ENCODE measurements around the gene ANKRD7.

ANKRD7 gene

GRCh38 chr7:118195837-118196474 is 28.5 kb upstream of the ANKRD7 start:
- Histone ChIP-seq H3K27me3 (ENCODE audit: insufficient read depth, low read length, poor library complexity) (no peaks in the 10 kb centered on the region), H3K27ac (ENCODE audit: low read depth, low read length) (no peak overlapping the region), H3K4me1 (ENCODE audit: control insufficient read depth, low read depth, low read length) (no peaks in the 10 kb centered on the region), H3K4ac (ENCODE audit: low read depth, low read length) (no peak overlapping the region), H4K5ac (ENCODE audit: low read length) (no peak overlapping the region), H3K23ac (ENCODE audit: low read length) (no peak overlapping the region), H3K18ac (ENCODE audit: low read length) (no peak overlapping the region), H3K56ac (ENCODE audit: low read length) (no peak overlapping the region), H2BK120ac (ENCODE audit: low read depth, low read length) (no peak overlapping the region), H3K36me3 (ENCODE audit: control insufficient read depth, insufficient read depth, low read length) (no peaks in the 10 kb centered on the region), H3K79me1 (ENCODE audit: low read length) (no peaks in the 10 kb centered on the region), H4K8ac (ENCODE audit: low read depth, low read length) (no peak overlapping the region), H3K4me2 (ENCODE audit: low read length) (no peak overlapping the region), H3K79me2 (ENCODE audit: control insufficient read depth, insufficient read depth, low read length) (no peaks in the 10 kb centered on the region), H2AK5ac (ENCODE audit: low read length) (no peak overlapping the region), H2BK5ac (ENCODE audit: low read length) (no peak overlapping the region), H2BK15ac (replicated peaks; ENCODE audit: low read depth) (no peak overlapping the region), H3K4me3 (ENCODE audit: low read length) (no peak overlapping the region), H3K9ac (ENCODE audit: low read length) (no peak overlapping the region)
- whole genome bisulfite sequencing (ENCODE audit: extremely low coverage, insufficient coverage, low lambda C conversion rate): no CpG with 5 or more reads among the region's 6 CpGs
- DNase-seq: peak; percentile 59

GRCh38 chr7:118202061-118202460 is 22.4 kb upstream of the ANKRD7 start:
- no peak overlapping the region for H2BK15ac ChIP-seq (replicated peaks; ENCODE audit: low read depth)
- H2BK120ac ChIP-seq (ENCODE audit: low read depth, low read length): no peak overlapping the region
- no peak overlapping the region for H3K4me3 ChIP-seq (ENCODE audit: low read length)
- no peaks in the 10 kb centered on the region for H3K36me3 ChIP-seq (ENCODE audit: control insufficient read depth, insufficient read depth, low read length)
- H4K8ac ChIP-seq (ENCODE audit: low read depth, low read length): no peak overlapping the region
- WGBS (ENCODE audit: extremely low coverage, insufficient coverage, low lambda C conversion rate): no CpG with 5 or more reads among the region's 2 CpGs
- H3K27ac ChIP-seq (ENCODE audit: low read depth, low read length): no peak overlapping the region
- H3K4me2 ChIP-seq (ENCODE audit: low read length): no peak overlapping the region
- no peaks in the 10 kb centered on the region for H3K79me1 ChIP-seq (ENCODE audit: low read length)
- H3K9ac ChIP-seq (ENCODE audit: low read length): no peak overlapping the region
- no peak overlapping the region for H2AK5ac ChIP-seq (ENCODE audit: low read length)
- no peaks in the 10 kb centered on the region for H3K4me1 ChIP-seq (ENCODE audit: control insufficient read depth, low read depth, low read length)
- H3K4ac ChIP-seq (ENCODE audit: low read depth, low read length): no peak overlapping the region
- H3K23ac ChIP-seq (ENCODE audit: low read length): no peak overlapping the region
- no peaks in the 10 kb centered on the region for H3K27me3 ChIP-seq (ENCODE audit: insufficient read depth, low read length, poor library complexity)
- no peak overlapping the region for H2BK5ac ChIP-seq (ENCODE audit: low read length)
- no peak overlapping the region for H3K56ac ChIP-seq (ENCODE audit: low read length)
- DNase-seq: no peak
- H4K5ac ChIP-seq (ENCODE audit: low read length): no peak overlapping the region
- no peaks in the 10 kb centered on the region for H3K79me2 ChIP-seq (ENCODE audit: control insufficient read depth, insufficient read depth, low read length)
- H3K18ac ChIP-seq (ENCODE audit: low read length): no peak overlapping the region

GRCh38 chr7:118214051-118214832 is 10.3 kb upstream of the ANKRD7 start:
- no peak overlapping the region for H2AK5ac ChIP-seq (ENCODE audit: low read length)
- no peaks in the 10 kb centered on the region for H3K36me3 ChIP-seq (ENCODE audit: control insufficient read depth, insufficient read depth, low read length)
- H3K56ac ChIP-seq (ENCODE audit: low read length): no peak overlapping the region
- H3K9ac ChIP-seq (ENCODE audit: low read length): no peak overlapping the region
- H3K27ac ChIP-seq (ENCODE audit: low read depth, low read length): no peak overlapping the region
- no peaks in the 10 kb centered on the region for H3K27me3 ChIP-seq (ENCODE audit: insufficient read depth, low read length, poor library complexity)
- H3K79me1 ChIP-seq (ENCODE audit: low read length): no peaks in the 10 kb centered on the region
- H2BK120ac ChIP-seq (ENCODE audit: low read depth, low read length): no peak overlapping the region
- H2BK15ac ChIP-seq (replicated peaks; ENCODE audit: low read depth): no peak overlapping the region
- no peaks in the 10 kb centered on the region for H3K79me2 ChIP-seq (ENCODE audit: control insufficient read depth, insufficient read depth, low read length)
- H4K5ac ChIP-seq (ENCODE audit: low read length): no peak overlapping the region
- WGBS (ENCODE audit: extremely low coverage, insufficient coverage, low lambda C conversion rate): no CpG with 5 or more reads among the region's 49 CpGs
- no peak for DNase-seq
- no peak overlapping the region for H2BK5ac ChIP-seq (ENCODE audit: low read length)
- no peak overlapping the region for H3K4me3 ChIP-seq (ENCODE audit: low read length)
- no peak overlapping the region for H3K4ac ChIP-seq (ENCODE audit: low read depth, low read length)
- H4K8ac ChIP-seq (ENCODE audit: low read depth, low read length): no peak overlapping the region
- H3K4me2 ChIP-seq (ENCODE audit: low read length): no peak overlapping the region
- no peaks in the 10 kb centered on the region for H3K4me1 ChIP-seq (ENCODE audit: control insufficient read depth, low read depth, low read length)
- H3K23ac ChIP-seq (ENCODE audit: low read length): no peak overlapping the region
- H3K18ac ChIP-seq (ENCODE audit: low read length): no peak overlapping the region

GRCh38 chr7:118214833-118215182 is 9.7 kb upstream of the ANKRD7 start:
- WGBS (ENCODE audit: extremely low coverage, insufficient coverage, low lambda C conversion rate): no CpG with 5 or more reads among the region's 3 CpGs
- Histone ChIP-seq H3K18ac (ENCODE audit: low read length) (no peak overlapping the region), H3K79me2 (ENCODE audit: control insufficient read depth, insufficient read depth, low read length) (no peaks in the 10 kb centered on the region), H2BK15ac (replicated peaks; ENCODE audit: low read depth) (no peak overlapping the region), H3K4ac (ENCODE audit: low read depth, low read length) (no peak overlapping the region), H3K4me2 (ENCODE audit: low read length) (no peak overlapping the region), H4K5ac (ENCODE audit: low read length) (no peak overlapping the region), H3K79me1 (ENCODE audit: low read length) (no peaks in the 10 kb centered on the region), H3K4me1 (ENCODE audit: control insufficient read depth, low read depth, low read length) (no peaks in the 10 kb centered on the region), H3K4me3 (ENCODE audit: low read length) (no peak overlapping the region), H2BK120ac (ENCODE audit: low read depth, low read length) (no peak overlapping the region), H3K27me3 (ENCODE audit: insufficient read depth, low read length, poor library complexity) (no peaks in the 10 kb centered on the region), H2BK5ac (ENCODE audit: low read length) (no peak overlapping the region), H4K8ac (ENCODE audit: low read depth, low read length) (no peak overlapping the region), H3K56ac (ENCODE audit: low read length) (no peak overlapping the region), H3K27ac (ENCODE audit: low read depth, low read length) (no peak overlapping the region), H2AK5ac (ENCODE audit: low read length) (no peak overlapping the region), H3K9ac (ENCODE audit: low read length) (no peak overlapping the region), H3K23ac (ENCODE audit: low read length) (no peak overlapping the region), H3K36me3 (ENCODE audit: control insufficient read depth, insufficient read depth, low read length) (no peaks in the 10 kb centered on the region)
- DNase-seq: no peak

GRCh38 chr7:118217210-118217619 is 7.3 kb upstream of the ANKRD7 start:
- H3K79me2 ChIP-seq (ENCODE audit: control insufficient read depth, insufficient read depth, low read length): no peaks in the 10 kb centered on the region
- H3K18ac ChIP-seq (ENCODE audit: low read length): no peak overlapping the region
- no peak overlapping the region for H2BK120ac ChIP-seq (ENCODE audit: low read depth, low read length)
- H3K27ac ChIP-seq (ENCODE audit: low read depth, low read length): no peak overlapping the region
- H3K27me3 ChIP-seq (ENCODE audit: insufficient read depth, low read length, poor library complexity): no peaks in the 10 kb centered on the region
- H3K4ac ChIP-seq (ENCODE audit: low read depth, low read length): no peak overlapping the region
- H3K9ac ChIP-seq (ENCODE audit: low read length): no peak overlapping the region
- no peaks in the 10 kb centered on the region for H3K79me1 ChIP-seq (ENCODE audit: low read length)
- DNase-seq: no peak
- H3K4me2 ChIP-seq (ENCODE audit: low read length): no peak overlapping the region
- no CpG with 5 or more reads among the region's 1 CpG for WGBS (ENCODE audit: extremely low coverage, insufficient coverage, low lambda C conversion rate)
- H2BK15ac ChIP-seq (replicated peaks; ENCODE audit: low read depth): no peak overlapping the region
- no peak overlapping the region for H4K8ac ChIP-seq (ENCODE audit: low read depth, low read length)
- H3K4me1 ChIP-seq (ENCODE audit: control insufficient read depth, low read depth, low read length): no peaks in the 10 kb centered on the region
- no peak overlapping the region for H2BK5ac ChIP-seq (ENCODE audit: low read length)
- H4K5ac ChIP-seq (ENCODE audit: low read length): no peak overlapping the region
- no peak overlapping the region for H3K56ac ChIP-seq (ENCODE audit: low read length)
- H2AK5ac ChIP-seq (ENCODE audit: low read length): no peak overlapping the region
- no peak overlapping the region for H3K23ac ChIP-seq (ENCODE audit: low read length)
- H3K4me3 ChIP-seq (ENCODE audit: low read length): no peak overlapping the region
- H3K36me3 ChIP-seq (ENCODE audit: control insufficient read depth, insufficient read depth, low read length): no peaks in the 10 kb centered on the region
